ENCODE data around the gene APOA1. TPM values are rescaled to one million over a fixed set of nuclear protein-coding genes. Genes with fewer than 3 reads are reported as not detected.
"Not testable (repeated sequence)": the region's sequence is repeated elsewhere in the genome, so short reads cannot be mapped to it uniquely, and the experiment has no call there.

The APOA1 gene
- polyA plus RNA-seq, 1 donor (not counting 4 experiments of a cell fraction or from before 2014, with no cell fraction given) = not detected

GRCh38 chr11:116804001-116804400 is 33.4 kb downstream of the APOA1 start:
- H3K9ac ChIP-seq (ENCODE audit: control insufficient read depth, extremely low read depth, insufficient read depth, low read length) = no peak overlapping the region
- no peak for DNase-seq (ENCODE audit: low read depth, low spot score)
- H3K27me3 ChIP-seq (ENCODE audit: control insufficient read depth, extremely low read depth, insufficient read depth, low read length) = no peaks in the 10 kb centered on the region
- no peak overlapping the region for H3K27ac ChIP-seq (ENCODE audit: control insufficient read depth, insufficient read depth, low read length)
- no peak overlapping the region for H3K4me2 ChIP-seq (ENCODE audit: control insufficient read depth, extremely low read depth, insufficient read depth, low read depth, low read length)
- no peaks in the 10 kb centered on the region for H3K9me1 ChIP-seq (ENCODE audit: control insufficient read depth, extremely low read depth, insufficient read depth, low read length)
- no peaks in the 10 kb centered on the region for H4K20me1 ChIP-seq (ENCODE audit: control insufficient read depth, extremely low read depth, insufficient read depth, low read length)
- H3K36me3 ChIP-seq (ENCODE audit: control insufficient read depth in 2 of 2, extremely low read depth in 1 of 2, insufficient read depth in 2 of 2, low read length in 2 of 2) = no peaks in the 10 kb centered on the region
- H3K4me1 ChIP-seq (ENCODE audit: control insufficient read depth, extremely low read depth, insufficient read depth, low read length) = no peaks in the 10 kb centered on the region
- H3K9me3 ChIP-seq (ENCODE audit: control insufficient read depth, low read depth, low read length) = no peaks in the 10 kb centered on the region
- no peak overlapping the region for H3K4me3 ChIP-seq (ENCODE audit: control insufficient read depth in 2 of 3, extremely low read depth in 1 of 3, insufficient read depth in 2 of 3, low read depth in 1 of 3, low read length in 3 of 3)
- TF ChIP-seq CTCF (optimal IDR thresholded peaks at IDR 0.05 in 1 of 3, IDR thresholded peaks at IDR 0.05 in 1 of 3, conservative IDR thresholded peaks at IDR 0.05 in 1 of 3; ENCODE audit: extremely low read depth in 1 of 3, insufficient read depth in 2 of 3, low read length in 3 of 3) (no peak), EZH2 (IDR thresholded peaks at IDR 0.05; ENCODE audit: low read length) (no peak)
- dilution Hi-C loops (cut with MboI; ENCODE audit: extremely low pct_ligation_motif_present, low sequenced_read_pairs) = no loop called here
- H2AFZ ChIP-seq (ENCODE audit: control insufficient read depth, low read length) = no peak overlapping the region
- no peaks in the 10 kb centered on the region for H3K79me2 ChIP-seq (ENCODE audit: control insufficient read depth, insufficient read depth, low read length)
- FAIRE-seq = no peak

GRCh38 chr11:116801662-116802061 is 35.8 kb downstream of the APOA1 start:
- H3K4me2 ChIP-seq (ENCODE audit: control insufficient read depth, extremely low read depth, insufficient read depth, low read depth, low read length); H3K36me3 ChIP-seq (ENCODE audit: control insufficient read depth in 2 of 2, extremely low read depth in 1 of 2, insufficient read depth in 2 of 2, low read length in 2 of 2); H3K79me2 ChIP-seq (ENCODE audit: control insufficient read depth, insufficient read depth, low read length); H3K9me1 ChIP-seq (ENCODE audit: control insufficient read depth, extremely low read depth, insufficient read depth, low read length); H2AFZ ChIP-seq (ENCODE audit: control insufficient read depth, low read length); dilution Hi-C loops (cut with MboI; ENCODE audit: extremely low pct_ligation_motif_present, low sequenced_read_pairs); H3K9ac ChIP-seq (ENCODE audit: control insufficient read depth, extremely low read depth, insufficient read depth, low read length); H3K27ac ChIP-seq (ENCODE audit: control insufficient read depth, insufficient read depth, low read length); H4K20me1 ChIP-seq (ENCODE audit: control insufficient read depth, extremely low read depth, insufficient read depth, low read length); H3K9me3 ChIP-seq (ENCODE audit: control insufficient read depth, low read depth, low read length); H3K4me1 ChIP-seq (ENCODE audit: control insufficient read depth, extremely low read depth, insufficient read depth, low read length); H3K27me3 ChIP-seq (ENCODE audit: control insufficient read depth, extremely low read depth, insufficient read depth, low read length); H3K4me3 ChIP-seq (ENCODE audit: control insufficient read depth in 2 of 3, extremely low read depth in 1 of 3, insufficient read depth in 2 of 3, low read depth in 1 of 3, low read length in 3 of 3); DNase-seq (ENCODE audit: low read depth, low spot score); FAIRE-seq: not testable (repeated sequence)

GRCh38 chr11:116800610-116801009 is 36.8 kb downstream of the APOA1 start:
- Histone ChIP-seq H2AFZ (ENCODE audit: control insufficient read depth, low read length) (no peak overlapping the region), H3K27me3 (ENCODE audit: control insufficient read depth, extremely low read depth, insufficient read depth, low read length) (no peaks in the 10 kb centered on the region), H3K9me1 (ENCODE audit: control insufficient read depth, extremely low read depth, insufficient read depth, low read length) (no peaks in the 10 kb centered on the region), H3K4me1 (ENCODE audit: control insufficient read depth, extremely low read depth, insufficient read depth, low read length) (no peaks in the 10 kb centered on the region), H3K9me3 (ENCODE audit: control insufficient read depth, low read depth, low read length) (no peaks in the 10 kb centered on the region), H3K79me2 (ENCODE audit: control insufficient read depth, insufficient read depth, low read length) (no peaks in the 10 kb centered on the region), H3K4me3 (ENCODE audit: control insufficient read depth in 2 of 3, extremely low read depth in 1 of 3, insufficient read depth in 2 of 3, low read depth in 1 of 3, low read length in 3 of 3) (no peak overlapping the region), H3K4me2 (ENCODE audit: control insufficient read depth, extremely low read depth, insufficient read depth, low read depth, low read length) (no peak overlapping the region), H4K20me1 (ENCODE audit: control insufficient read depth, extremely low read depth, insufficient read depth, low read length) (no peaks in the 10 kb centered on the region), H3K27ac (ENCODE audit: control insufficient read depth, insufficient read depth, low read length) (no peak overlapping the region), H3K36me3 (ENCODE audit: control insufficient read depth in 2 of 2, extremely low read depth in 1 of 2, insufficient read depth in 2 of 2, low read length in 2 of 2) (no peaks in the 10 kb centered on the region), H3K9ac (ENCODE audit: control insufficient read depth, extremely low read depth, insufficient read depth, low read length) (no peak overlapping the region)
- dilution Hi-C loops (cut with MboI; ENCODE audit: extremely low pct_ligation_motif_present, low sequenced_read_pairs) = no loop called here
- TF ChIP-seq EZH2 (IDR thresholded peaks at IDR 0.05; ENCODE audit: low read length) = no peak
- no peak for TF ChIP-seq CTCF (optimal IDR thresholded peaks at IDR 0.05 in 1 of 3, IDR thresholded peaks at IDR 0.05 in 1 of 3, conservative IDR thresholded peaks at IDR 0.05 in 1 of 3; ENCODE audit: extremely low read depth in 1 of 3, insufficient read depth in 2 of 3, low read length in 3 of 3)
- FAIRE-seq (no peak), DNase-seq (ENCODE audit: low read depth, low spot score) (no peak)
